ENCODE data around the gene EIF3F. TPM values are rescaled to one million over a fixed set of nuclear protein-coding genes. Genes with fewer than 3 reads are reported as not detected.

The EIF3F gene
- polyA plus RNA-seq, 3 donors = 179 to 286 (median 243) TPM

- no peaks in the 10 kb centered on the region for H3K36me3 ChIP-seq (replicated peaks in 1 of 2; ENCODE audit: control insufficient read depth in 1 of 2, insufficient read depth in 2 of 2, low read length in 2 of 2)
- H3K4me1 ChIP-seq (ENCODE audit: control insufficient read depth in 1 of 2, insufficient read depth in 2 of 2, low read length in 2 of 2) = no peaks in the 10 kb centered on the region
- no peak for DNase-seq
- H3K4me3 ChIP-seq (replicated peaks in 1 of 3; ENCODE audit: low read depth in 2 of 3, low read length in 3 of 3) = no peak overlapping the region
- 96% methylated on average over 3 of the region's 5 CpGs for WGBS (ENCODE audit: insufficient coverage)
- Mint-ChIP-seq H3K27ac (no peak overlapping the region), H3K9me3 (no peaks in the 10 kb centered on the region), H3K36me3 (no peaks in the 10 kb centered on the region), H3K4me3 (no peak overlapping the region), H3K4me1 (peaks cover 9% of the 10 kb centered on the region), H3K27me3 (ENCODE audit: low read depth in 3 of 3) (peaks cover 2 to 14% (median 7%) of the 10 kb centered on the region in 3 donors)
- no peaks in the 10 kb centered on the region for H3K79me2 ChIP-seq (ENCODE audit: insufficient read depth, low read length)
- TF ChIP-seq, protein P1, sequence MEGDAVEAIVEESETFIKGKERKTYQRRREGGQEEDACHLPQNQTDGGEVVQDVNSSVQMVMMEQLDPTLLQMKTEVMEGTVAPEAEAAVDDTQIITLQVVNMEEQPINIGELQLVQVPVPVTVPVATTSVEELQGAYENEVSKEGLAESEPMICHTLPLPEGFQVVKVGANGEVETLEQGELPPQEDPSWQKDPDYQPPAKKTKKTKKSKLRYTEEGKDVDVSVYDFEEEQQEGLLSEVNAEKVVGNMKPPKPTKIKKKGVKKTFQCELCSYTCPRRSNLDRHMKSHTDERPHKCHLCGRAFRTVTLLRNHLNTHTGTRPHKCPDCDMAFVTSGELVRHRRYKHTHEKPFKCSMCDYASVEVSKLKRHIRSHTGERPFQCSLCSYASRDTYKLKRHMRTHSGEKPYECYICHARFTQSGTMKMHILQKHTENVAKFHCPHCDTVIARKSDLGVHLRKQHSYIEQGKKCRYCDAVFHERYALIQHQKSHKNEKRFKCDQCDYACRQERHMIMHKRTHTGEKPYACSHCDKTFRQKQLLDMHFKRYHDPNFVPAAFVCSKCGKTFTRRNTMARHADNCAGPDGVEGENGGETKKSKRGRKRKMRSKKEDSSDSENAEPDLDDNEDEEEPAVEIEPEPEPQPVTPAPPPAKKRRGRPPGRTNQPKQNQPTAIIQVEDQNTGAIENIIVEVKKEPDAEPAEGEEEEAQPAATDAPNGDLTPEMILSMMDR (IDR thresholded peaks at IDR 0.05) = no peak
- H2AFZ ChIP-seq (ENCODE audit: insufficient read depth, low read depth, low read length, poor library complexity, severe bottlenecking) = no peak overlapping the region
- no peak overlapping the region for H3K4me2 ChIP-seq (replicated peaks; ENCODE audit: extremely low read depth, low read length, poor library complexity, severe bottlenecking)
- H3K9ac ChIP-seq (ENCODE audit: insufficient read depth, low read length, poor library complexity, severe bottlenecking) = no peak overlapping the region
- no peaks in the 10 kb centered on the region for H3K9me3 ChIP-seq (replicated peaks in 1 of 2; ENCODE audit: control insufficient read depth in 1 of 2, insufficient read depth in 1 of 2, low read length in 2 of 2)
- intact Hi-C loops (cut with micrococcal nuclease) = no loop called here
- no peaks in the 10 kb centered on the region for H4K20me1 ChIP-seq (ENCODE audit: insufficient read depth, low read length)
- H3K27me3 ChIP-seq (ENCODE audit: control insufficient read depth in 2 of 2, insufficient read depth in 2 of 2, low read length in 2 of 2) = no peaks in the 10 kb centered on the region
- no peak overlapping the region for H3K27ac ChIP-seq (ENCODE audit: low read depth in 1 of 2, low read length in 2 of 2)
These were observed 49.8 kb downstream of the EIF3F start for GRCh38 chr11:8036986-8037385.

GRCh38 chr11:8038393-8038792, 51.3 kb downstream of the EIF3F start:
- Histone ChIP-seq H3K79me2 (ENCODE audit: insufficient read depth, low read length) (no peaks in the 10 kb centered on the region), H4K20me1 (ENCODE audit: insufficient read depth, low read length) (no peaks in the 10 kb centered on the region), H2AFZ (ENCODE audit: insufficient read depth, low read depth, low read length, poor library complexity, severe bottlenecking) (no peak overlapping the region), H3K4me2 (replicated peaks; ENCODE audit: extremely low read depth, low read length, poor library complexity, severe bottlenecking) (no peak overlapping the region), H3K9me3 (replicated peaks in 1 of 2; ENCODE audit: control insufficient read depth in 1 of 2, insufficient read depth in 1 of 2, low read length in 2 of 2) (no peaks in the 10 kb centered on the region), H3K36me3 (replicated peaks in 1 of 2; ENCODE audit: control insufficient read depth in 1 of 2, insufficient read depth in 2 of 2, low read length in 2 of 2) (no peaks in the 10 kb centered on the region), H3K27me3 (ENCODE audit: control insufficient read depth in 2 of 2, insufficient read depth in 2 of 2, low read length in 2 of 2) (no peaks in the 10 kb centered on the region), H3K9ac (ENCODE audit: insufficient read depth, low read length, poor library complexity, severe bottlenecking) (no peak overlapping the region), H3K4me1 (ENCODE audit: control insufficient read depth in 1 of 2, insufficient read depth in 2 of 2, low read length in 2 of 2) (no peaks in the 10 kb centered on the region), H3K27ac (ENCODE audit: low read depth in 1 of 2, low read length in 2 of 2) (no peak overlapping the region), H3K4me3 (replicated peaks in 1 of 3; ENCODE audit: low read depth in 2 of 3, low read length in 3 of 3) (no peak overlapping the region)
- Mint-ChIP-seq H3K4me3 (no peak overlapping the region), H3K27ac (no peak overlapping the region), H3K27me3 (ENCODE audit: low read depth in 3 of 3) (peaks cover 3 to 14% (median 7%) of the 10 kb centered on the region in 3 donors), H3K9me3 (no peaks in the 10 kb centered on the region), H3K36me3 (no peaks in the 10 kb centered on the region), H3K4me1 (peaks cover 2% of the 10 kb centered on the region)
- 86% methylated on average over 8 of the region's 8 CpGs for WGBS (ENCODE audit: insufficient coverage)
- TF ChIP-seq, protein P1 (IDR thresholded peaks at IDR 0.05) = no peak
- DNase-seq = no peak
- intact Hi-C loops (cut with micrococcal nuclease) = no loop called here
